SK-N-DZ (cell line): ENCODE measurements around the gene GPRC5B. TPM values are rescaled to one million over a fixed set of nuclear protein-coding genes. Genes with fewer than 3 reads are reported as not detected.

Experiments used
- DNase-seq: peaks from one replicate; pipeline ENCODE4 v3.0.0-alpha.2; 2015; ENCODE audit warnings: low spot score
- polyA plus RNA-seq, 2 experiments: library from polyadenylated mRNA; depleted of rRNA; stranded (reverse); fragments of >200 nt; gene quantifications; 2 replicates each; pipeline ENCODE4 v1.2.3, GENCODE V29; 2014

Gene GPRC5B
- polyA plus RNA-seq (2014; cell fraction: cytosol; rRNA removed): 11.0 and 12.8 TPM in 2 replicates
- polyA plus RNA-seq (2014; cell fraction: nucleus; rRNA removed): 11.3 and 12.2 TPM in 2 replicates

GRCh38 chr16:19884611-19885450 lies at the start of gene GPRC5B:
TSS of gene GPRC5B (minus strand) at chr16:19884848. CDS start at chr16:19872845, 12,003 bp downstream.
- peak; percentile 60 for DNase-seq

- DNase-seq: no peak
These were observed 49.1 kb upstream of the GPRC5B start for GRCh38 chr16:19933740-19934139.

DNA sequence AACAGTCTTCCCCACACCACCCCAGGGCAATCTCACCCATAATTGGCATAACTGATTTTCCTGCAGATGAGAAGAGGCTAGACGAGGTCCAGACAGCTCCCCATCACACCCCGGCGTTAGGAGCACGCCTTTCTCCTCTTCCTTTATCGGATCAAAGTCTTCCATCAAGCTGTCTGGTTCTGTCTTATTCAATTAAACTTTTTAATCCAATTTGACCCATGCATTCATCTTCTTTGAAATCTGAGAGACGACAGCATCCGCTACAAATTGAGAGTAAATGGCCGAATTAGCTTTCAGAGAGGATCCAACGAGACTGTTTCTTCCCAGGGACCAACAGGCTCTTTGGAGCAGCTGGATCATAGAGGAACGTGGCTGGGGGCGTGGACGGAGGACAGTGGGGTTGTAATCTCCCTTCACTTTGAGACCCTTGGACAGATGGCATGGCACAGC lies 44.4 kb upstream of the GPRC5B start:
- DNase-seq: peak; percentile 100

DNA sequence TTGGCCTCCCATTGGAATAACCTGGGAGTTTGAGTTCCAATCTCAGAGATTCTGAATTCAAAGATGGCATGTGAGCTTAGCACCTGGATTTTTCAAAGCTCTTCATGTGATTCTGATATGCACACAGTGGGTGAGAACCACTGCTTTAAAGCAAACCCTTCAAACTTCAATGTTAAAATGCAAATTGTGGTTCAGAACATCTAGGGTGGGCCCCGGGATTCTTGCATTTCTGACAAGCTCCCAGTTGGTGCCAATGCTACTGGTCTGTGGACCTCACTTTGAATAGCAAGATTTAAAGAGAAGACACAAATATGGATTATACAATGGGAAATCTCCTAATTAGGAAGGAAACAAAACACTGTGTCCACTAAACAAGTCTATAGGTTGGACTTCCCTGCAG lies 43.8 kb upstream of the GPRC5B start:
- DNase-seq: no peak

DNA sequence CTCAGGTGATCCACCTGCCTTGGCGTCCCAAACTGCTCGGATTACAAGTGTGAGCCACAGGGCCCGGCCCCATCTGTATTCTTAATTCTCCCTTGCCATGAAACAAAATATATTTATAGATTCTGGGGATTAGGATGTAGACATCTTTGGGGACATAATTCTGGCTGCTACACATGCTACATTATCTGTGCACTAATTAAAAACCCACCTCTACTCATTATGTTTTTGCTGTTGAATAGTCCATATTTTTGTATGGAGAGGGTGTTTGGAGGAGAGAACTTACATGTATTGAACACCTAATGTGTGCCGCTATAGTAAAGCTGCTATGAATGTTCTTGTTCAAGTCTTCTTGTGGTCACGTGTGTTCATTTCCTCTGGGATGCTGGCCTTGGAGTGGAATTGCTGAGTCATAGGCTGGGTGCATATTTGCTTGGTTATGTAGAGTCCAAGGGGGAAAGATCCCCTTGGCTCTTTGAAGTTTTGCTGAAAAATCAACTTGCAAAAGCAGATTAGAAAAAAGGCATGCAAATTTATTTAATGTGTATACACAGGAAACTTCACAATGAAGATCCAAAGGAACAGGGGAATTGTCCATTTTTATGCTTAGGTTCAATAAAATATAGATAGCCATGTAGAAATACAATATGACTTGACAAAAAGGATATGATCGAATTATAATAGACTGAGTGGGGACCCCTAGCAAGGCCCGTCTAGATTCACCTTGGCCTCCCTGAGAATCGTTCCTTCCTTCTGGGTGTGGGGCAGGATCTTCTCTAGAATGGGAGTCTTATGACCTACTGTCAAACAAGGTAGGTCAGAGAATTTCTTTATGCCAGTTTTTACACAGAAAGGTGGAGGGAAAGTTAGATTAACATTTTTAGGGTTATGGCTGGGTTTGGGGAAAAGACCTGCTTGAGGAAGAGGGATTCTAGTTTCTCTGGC lies 42.1 kb upstream of the GPRC5B start:
- no peak for DNase-seq

- no peak for DNase-seq
These were observed 38.7 kb upstream of the GPRC5B start for GRCh38 chr16:19923396-19923795.

- no peak for DNase-seq
These were observed 34.5 kb upstream of the GPRC5B start for GRCh38 chr16:19919142-19919541.

- no peak for DNase-seq
These were observed 31.4 kb upstream of the GPRC5B start for GRCh38 chr16:19916064-19916463.

DNA sequence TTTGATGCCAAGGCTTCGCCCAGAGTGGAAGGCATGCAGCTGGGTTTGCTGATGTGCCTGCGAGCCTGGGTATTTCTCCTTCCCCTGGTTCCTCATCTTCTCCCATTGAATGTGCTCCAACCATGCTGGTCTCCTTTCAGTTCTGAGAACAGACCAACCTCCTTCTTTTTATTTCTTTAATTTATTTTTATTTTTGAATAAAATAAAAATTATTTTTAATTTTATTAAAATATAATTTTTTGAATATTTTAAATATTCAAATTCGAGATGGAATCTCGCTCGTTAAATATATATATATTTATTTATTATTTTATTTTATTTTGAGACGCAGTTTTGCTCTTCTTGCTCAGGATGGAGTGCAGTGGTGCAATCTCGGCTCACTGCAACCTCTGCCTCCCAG lies 30.2 kb upstream of the GPRC5B start:
- DNase-seq: no peak

DNA sequence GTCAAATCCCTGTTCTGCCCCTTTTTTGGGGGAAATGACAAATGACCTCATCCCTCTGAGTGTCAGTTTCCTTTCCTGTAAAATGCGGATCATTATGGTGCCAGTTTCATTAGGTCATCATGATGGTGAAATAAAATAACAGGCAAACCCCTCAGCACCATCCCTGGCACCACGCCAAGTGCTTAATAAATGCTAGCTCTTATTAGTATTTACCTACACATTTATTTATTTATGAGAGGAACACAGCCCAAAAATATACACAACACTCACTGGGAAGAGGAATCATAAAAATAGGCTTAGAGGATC lies 28.6 kb upstream of the GPRC5B start:
- DNase-seq: no peak

GRCh38 chr16:19912455-19913339 lies 28.0 kb upstream of the GPRC5B start:
- DNase-seq: no peak

DNA sequence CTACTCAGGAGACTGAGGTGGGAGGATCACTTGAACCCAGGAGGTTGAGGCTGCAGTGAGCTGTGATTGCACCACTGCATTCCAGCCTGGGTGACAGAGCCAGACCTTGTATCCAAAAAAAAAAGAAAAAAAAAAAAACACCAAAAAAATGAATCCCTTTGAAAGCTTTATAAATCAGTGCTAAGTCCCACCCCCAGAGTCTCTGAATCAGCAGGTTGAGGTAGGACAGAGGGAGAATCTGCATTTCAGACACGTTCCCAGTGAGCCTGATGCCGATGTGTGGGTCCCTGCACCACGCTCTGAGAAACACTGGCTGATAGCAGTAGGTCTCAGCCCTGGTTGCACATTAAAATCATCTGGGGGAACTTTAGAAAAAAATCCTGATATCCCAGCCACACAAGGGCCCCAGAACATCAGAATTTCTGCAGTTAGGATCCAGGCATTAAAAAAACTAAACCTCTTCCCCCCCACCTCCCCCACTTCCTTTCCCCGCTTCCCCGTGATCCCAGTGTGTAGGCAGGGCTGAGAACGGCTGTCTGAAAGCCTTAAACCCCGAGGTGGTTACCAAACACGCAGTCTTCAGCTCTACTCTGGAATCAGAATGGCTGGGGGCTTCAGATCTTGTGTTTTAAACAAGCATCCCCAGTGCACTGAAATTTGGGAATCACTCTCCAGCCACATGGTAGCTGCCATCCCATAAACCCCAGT lies 27.3 kb upstream of the GPRC5B start:
- DNase-seq: no peak

DNA sequence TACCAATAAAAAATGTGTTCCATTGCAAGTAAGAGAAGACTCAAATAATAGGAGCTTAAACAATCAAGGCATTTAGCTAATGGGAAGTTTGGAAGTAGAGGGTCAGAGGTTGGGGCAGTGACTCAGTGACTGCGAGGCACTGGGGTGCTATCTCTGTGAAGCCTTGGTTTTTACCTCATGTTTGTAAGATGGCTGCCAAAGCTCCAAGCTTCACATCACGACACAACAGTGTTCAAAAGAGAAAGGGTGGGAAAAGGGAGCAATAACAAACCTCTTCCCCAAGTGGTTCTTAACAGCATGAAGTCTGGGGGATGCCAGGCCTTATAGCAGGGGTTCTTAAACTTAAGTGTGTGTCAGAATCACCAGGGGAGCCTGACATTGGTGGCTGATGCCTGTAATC lies 26.6 kb upstream of the GPRC5B start:
- no peak for DNase-seq

- no peak for DNase-seq
These were observed 25.2 kb upstream of the GPRC5B start for GRCh38 chr16:19909750-19910322.

DNA sequence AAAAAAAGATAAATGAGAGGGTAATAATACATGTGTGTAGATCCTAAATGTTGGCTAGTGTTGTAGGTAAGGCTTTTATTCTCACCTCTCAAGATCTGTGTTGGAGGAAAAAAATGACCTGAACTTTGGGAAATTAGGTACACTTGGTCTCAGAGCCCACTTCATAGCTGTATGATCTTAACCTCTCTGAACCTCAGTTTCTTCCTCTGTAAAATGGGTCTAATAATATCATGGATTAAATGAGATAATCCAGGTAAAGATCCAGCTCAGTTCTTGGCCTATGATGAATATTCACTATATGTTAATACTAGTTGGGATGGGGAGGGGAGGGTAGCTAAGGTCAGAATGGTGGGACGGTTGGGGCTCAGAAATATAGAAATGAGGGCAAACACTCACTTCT lies 24.3 kb upstream of the GPRC5B start:
- no peak for DNase-seq

DNA sequence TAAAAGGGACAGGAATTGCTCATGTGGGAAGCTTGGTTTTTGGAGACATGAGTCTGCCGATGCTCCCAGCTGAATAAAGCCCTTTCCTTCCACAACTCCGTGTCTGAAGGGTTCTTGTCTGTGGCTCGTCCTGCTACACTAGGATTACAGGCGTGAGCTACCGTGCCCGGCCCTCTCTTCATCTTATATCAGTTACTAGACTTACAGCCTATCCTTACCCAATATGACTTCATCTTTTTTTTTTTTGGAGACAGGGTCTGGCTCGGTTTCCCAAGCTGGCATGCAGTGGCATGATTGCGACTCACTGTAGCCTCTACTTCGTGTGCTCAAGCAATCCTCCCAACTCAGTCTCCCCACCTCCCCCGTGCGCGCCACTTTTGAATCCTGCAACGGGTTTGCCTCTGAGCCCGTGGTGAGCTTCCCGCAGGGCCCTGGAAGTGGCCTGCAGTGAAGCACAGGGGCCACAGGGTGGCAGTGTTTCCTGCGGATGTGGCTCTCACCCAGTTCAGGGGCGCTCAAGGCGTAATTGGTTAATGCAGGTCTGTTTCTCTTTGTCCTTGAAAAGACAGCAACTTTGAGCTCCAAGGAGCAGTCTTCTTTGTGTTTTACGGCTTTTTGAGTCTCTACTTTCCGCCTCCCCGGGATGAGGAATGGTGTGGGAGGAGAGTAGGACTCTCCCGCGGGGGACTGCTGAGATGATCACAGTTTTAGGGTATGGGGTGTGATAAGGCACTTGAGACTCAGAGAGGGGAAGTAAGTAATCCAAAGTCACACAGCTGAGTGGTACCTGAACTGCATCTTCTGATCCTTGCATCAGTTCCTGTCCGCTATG lies 22.7 kb upstream of the GPRC5B start:
- peak; percentile 90 for DNase-seq

DNA sequence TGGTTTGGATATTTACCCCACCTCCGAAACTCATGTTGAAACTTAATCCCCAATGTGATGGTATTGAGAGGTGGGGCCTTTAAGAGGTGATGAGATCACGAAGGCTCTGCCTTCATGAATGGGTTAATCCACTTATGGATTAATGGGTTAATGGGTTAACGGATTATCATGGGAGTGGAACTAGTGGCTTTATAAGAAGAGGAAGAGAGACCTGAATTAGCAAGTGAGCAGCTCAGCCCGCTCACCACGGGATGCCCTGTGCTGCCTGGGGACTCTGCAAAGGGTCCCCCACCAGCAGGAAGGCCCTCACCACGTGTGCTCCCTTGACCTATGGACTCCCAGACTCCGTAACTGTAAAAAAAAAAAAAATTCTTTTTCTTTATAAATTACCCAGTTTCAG lies 16.5 kb upstream of the GPRC5B start:
- DNase-seq: no peak

DNA sequence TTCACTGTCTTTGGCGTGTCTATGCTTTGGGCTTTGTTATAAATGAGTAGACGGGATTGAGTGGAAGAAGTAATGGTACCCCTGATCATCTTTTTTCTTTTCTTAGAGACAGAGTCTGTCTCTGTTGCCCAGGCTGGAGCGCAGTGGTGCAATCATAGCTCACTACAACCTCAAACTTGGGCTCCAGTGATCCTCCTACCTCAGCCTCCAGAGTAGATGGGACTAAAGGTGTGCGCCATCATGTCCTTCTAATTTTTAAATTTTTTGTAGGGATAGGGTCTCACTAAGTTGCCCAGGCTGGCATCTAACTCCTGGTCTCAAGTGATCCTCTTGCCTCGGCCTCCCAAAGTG lies 14.9 kb upstream of the GPRC5B start:
- no peak for DNase-seq

DNA sequence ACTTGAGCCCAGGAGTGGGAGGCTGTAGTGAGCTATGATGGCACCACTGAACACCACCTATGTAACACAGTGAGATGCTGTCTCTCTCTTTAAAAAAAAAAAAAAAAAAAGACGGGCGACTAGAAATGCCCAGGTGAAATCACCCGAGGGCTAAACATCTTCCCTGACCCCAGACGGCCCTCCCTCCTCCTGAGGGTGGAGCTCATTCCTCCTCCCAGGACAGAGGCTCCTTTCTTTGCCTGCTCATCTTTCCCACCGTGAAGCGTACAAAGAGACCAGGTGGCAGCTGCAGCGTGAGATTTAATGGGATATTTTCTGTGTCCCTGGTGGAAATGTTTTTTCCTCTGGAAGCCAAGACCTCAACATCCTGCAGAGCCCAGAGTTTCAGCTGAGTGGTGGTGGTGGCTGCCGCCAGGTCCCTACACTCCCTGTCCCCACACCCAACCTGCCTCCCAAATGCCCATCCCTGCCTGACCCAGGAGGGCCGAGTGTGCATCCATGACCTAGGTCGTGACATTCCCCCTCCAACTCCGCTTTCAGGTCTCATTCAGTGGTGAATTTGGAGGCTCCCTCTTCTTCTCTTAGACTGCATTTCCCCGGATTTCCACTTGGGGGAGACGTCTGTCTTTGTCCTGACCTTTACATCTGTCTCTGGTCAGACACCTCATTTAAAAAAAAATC lies 14.4 kb upstream of the GPRC5B start:
- DNase-seq: peak; percentile 74
